GM23338 (cell line): ENCODE measurements around the gene GFER. TPM values are rescaled to one million over a fixed set of nuclear protein-coding genes. Genes with fewer than 3 reads are reported as not detected.

ENCODE experiments used
- CREB1 ChIP-seq: fragments of 250-450 bp; sonication (Bioruptor Pico); IDR thresholded peaks from 2 replicates; pipeline ENCODE4 v1.5.0; 2020; ENCODE audit warnings: low read depth, mild to moderate bottlenecking, moderate library complexity
- EZH2 ChIP-seq: fragments of 200-600 bp; sonication (generic); IDR thresholded peaks from one replicate; pipeline ENCODE4 v1.8.0; 2017; ENCODE audit warnings: antibody characterized with exemption, mild to moderate bottlenecking, low read depth; ENCODE audit not compliant: unreplicated experiment
- EZH2phosphoT487 ChIP-seq: fragments of 200-600 bp; sonication (generic); IDR thresholded peaks from one replicate; pipeline ENCODE4 v1.8.1; 2018; ENCODE audit warnings: antibody characterized with exemption; ENCODE audit not compliant: unreplicated experiment
- NANOG ChIP-seq: IDR thresholded peaks from 2 replicates; pipeline ENCODE4 v1.6.1; 2016; ENCODE audit warnings: antibody characterized with exemption, borderline replicate concordance
- POLR2AphosphoS5 ChIP-seq: IDR thresholded peaks from 2 replicates; pipeline ENCODE4 v1.6.1; 2016; ENCODE audit warnings: antibody characterized with exemption, low read depth
- STAT1 ChIP-seq: IDR thresholded peaks from one replicate; pipeline ENCODE4 v1.6.1; 2016; ENCODE audit warnings: antibody characterized with exemption; ENCODE audit not compliant: unreplicated experiment
- ZNF114 ChIP-seq: fragments of 250-450 bp; sonication (Bioruptor Pico); IDR thresholded peaks from 2 replicates; pipeline ENCODE4 v1.5.0; 2020; ENCODE audit warnings: mild to moderate bottlenecking, moderate library complexity
- ZNF331 ChIP-seq: fragments of 250-450 bp; sonication (Bioruptor Pico); IDR thresholded peaks from 2 replicates; pipeline ENCODE4 v1.5.0; 2020; ENCODE audit warnings: low read depth, mild to moderate bottlenecking, moderate library complexity
- polyA plus RNA-seq: library from polyadenylated mRNA; unstranded; fragments of >200 nt; fragmentation: Nextera tagmentation; extraction: Ambion mirVana; gene quantifications from 2 replicates; pipeline ENCODE4 v1.2.1, GENCODE V29; 2016
- total RNA-seq: library from RNA; depleted of rRNA; stranded (reverse); fragments of >200 nt; shearing (Covaris generic); gene quantifications from 2 replicates; pipeline ENCODE4 v1.2.3, GENCODE V29; 2014
- TF ChIP-seq, protein P1 (sequence below), 2 experiments: fragments of 200-600 bp in 1 of 2; sonication (generic) in 1 of 2; conservative IDR thresholded peaks; 2 replicates each; pipeline versions ENCODE4 v1.5.1 to v1.6.1; 2016 to 2017; ENCODE audit warnings: antibody characterized with exemption in 2 of 2, low read depth in 2 of 2, mild to moderate bottlenecking in 2 of 2, moderate library complexity in 1 of 2
- TF ChIP-seq, protein P2 (sequence below): IDR thresholded peaks from 2 replicates; pipeline ENCODE4 v1.6.1; 2016; ENCODE audit warnings: antibody characterized with exemption
- TF ChIP-seq, protein P3 (sequence below): IDR thresholded peaks from one replicate; pipeline ENCODE4 v1.6.1; 2018; ENCODE audit warnings: antibody characterized with exemption; ENCODE audit not compliant: unreplicated experiment

GFER gene
- total and polyA plus RNA-seq, 2 experiments from 2014 or later: 40.1 to 64.5 TPM

GRCh38 chr16:1964506-1965395 lies 19.2 kb upstream of the GFER start, which contains the start of gene RPS2 (continued):
- TF ChIP-seq EZH2phosphoT487 (no peak), ZNF114 (no peak), ZNF331 (CRISPR knock-in tag) (no peak), POLR2AphosphoS5 (peak; percentile 99), EZH2 (no peak), STAT1 (no peak), NANOG (no peak), CREB1 (CRISPR knock-in tag) (peak; percentile 95)
- TF ChIP-seq, protein P1, sequence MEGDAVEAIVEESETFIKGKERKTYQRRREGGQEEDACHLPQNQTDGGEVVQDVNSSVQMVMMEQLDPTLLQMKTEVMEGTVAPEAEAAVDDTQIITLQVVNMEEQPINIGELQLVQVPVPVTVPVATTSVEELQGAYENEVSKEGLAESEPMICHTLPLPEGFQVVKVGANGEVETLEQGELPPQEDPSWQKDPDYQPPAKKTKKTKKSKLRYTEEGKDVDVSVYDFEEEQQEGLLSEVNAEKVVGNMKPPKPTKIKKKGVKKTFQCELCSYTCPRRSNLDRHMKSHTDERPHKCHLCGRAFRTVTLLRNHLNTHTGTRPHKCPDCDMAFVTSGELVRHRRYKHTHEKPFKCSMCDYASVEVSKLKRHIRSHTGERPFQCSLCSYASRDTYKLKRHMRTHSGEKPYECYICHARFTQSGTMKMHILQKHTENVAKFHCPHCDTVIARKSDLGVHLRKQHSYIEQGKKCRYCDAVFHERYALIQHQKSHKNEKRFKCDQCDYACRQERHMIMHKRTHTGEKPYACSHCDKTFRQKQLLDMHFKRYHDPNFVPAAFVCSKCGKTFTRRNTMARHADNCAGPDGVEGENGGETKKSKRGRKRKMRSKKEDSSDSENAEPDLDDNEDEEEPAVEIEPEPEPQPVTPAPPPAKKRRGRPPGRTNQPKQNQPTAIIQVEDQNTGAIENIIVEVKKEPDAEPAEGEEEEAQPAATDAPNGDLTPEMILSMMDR (conservative IDR thresholded peaks at IDR 0.05; ENCODE audit: low read depth in 2 of 2): no peak
- TF ChIP-seq, protein P2, sequence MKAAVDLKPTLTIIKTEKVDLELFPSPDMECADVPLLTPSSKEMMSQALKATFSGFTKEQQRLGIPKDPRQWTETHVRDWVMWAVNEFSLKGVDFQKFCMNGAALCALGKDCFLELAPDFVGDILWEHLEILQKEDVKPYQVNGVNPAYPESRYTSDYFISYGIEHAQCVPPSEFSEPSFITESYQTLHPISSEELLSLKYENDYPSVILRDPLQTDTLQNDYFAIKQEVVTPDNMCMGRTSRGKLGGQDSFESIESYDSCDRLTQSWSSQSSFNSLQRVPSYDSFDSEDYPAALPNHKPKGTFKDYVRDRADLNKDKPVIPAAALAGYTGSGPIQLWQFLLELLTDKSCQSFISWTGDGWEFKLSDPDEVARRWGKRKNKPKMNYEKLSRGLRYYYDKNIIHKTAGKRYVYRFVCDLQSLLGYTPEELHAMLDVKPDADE: peak; percentile 74; the same call in 1 of the 2 replicates
- TF ChIP-seq, protein P3, sequence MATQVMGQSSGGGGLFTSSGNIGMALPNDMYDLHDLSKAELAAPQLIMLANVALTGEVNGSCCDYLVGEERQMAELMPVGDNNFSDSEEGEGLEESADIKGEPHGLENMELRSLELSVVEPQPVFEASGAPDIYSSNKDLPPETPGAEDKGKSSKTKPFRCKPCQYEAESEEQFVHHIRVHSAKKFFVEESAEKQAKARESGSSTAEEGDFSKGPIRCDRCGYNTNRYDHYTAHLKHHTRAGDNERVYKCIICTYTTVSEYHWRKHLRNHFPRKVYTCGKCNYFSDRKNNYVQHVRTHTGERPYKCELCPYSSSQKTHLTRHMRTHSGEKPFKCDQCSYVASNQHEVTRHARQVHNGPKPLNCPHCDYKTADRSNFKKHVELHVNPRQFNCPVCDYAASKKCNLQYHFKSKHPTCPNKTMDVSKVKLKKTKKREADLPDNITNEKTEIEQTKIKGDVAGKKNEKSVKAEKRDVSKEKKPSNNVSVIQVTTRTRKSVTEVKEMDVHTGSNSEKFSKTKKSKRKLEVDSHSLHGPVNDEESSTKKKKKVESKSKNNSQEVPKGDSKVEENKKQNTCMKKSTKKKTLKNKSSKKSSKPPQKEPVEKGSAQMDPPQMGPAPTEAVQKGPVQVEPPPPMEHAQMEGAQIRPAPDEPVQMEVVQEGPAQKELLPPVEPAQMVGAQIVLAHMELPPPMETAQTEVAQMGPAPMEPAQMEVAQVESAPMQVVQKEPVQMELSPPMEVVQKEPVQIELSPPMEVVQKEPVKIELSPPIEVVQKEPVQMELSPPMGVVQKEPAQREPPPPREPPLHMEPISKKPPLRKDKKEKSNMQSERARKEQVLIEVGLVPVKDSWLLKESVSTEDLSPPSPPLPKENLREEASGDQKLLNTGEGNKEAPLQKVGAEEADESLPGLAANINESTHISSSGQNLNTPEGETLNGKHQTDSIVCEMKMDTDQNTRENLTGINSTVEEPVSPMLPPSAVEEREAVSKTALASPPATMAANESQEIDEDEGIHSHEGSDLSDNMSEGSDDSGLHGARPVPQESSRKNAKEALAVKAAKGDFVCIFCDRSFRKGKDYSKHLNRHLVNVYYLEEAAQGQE: peak; percentile 41
